B cell (primary cell): ENCODE measurements around the gene ITGB3. TPM values are rescaled to one million over a fixed set of nuclear protein-coding genes. Genes with fewer than 3 reads are reported as not detected.
A peak's percentile ranks its signal among the peaks of the same experiment; 100 is the strongest.

Experiments
- ATAC-seq: fragments of 200-7000 bp; cut with Tn5 transposase; one replicate; pipeline ENCODE4 v1.10.0; 2021; ENCODE audit warnings: low read depth, mild to moderate bottlenecking, moderate number of reproducible peaks, moderate library complexity
- CTCF ChIA-PET: fragments of 350-600 bp; sonication (Branson Sonifier 250); formaldehyde crosslinking; loops from one replicate; lab custom pipeline; 2021; ENCODE audit warnings: antibody characterized with exemption, inconsistent platforms; lab: Charles Lee
- POLR2A ChIA-PET: fragments of 350-600 bp; sonication (Branson Sonifier 250); formaldehyde crosslinking; loops from one replicate; lab custom pipeline; 2021; ENCODE audit warnings: antibody characterized with exemption; lab: Charles Lee
- DNase-seq: peaks from one replicate; pipeline ENCODE4 v3.0.0; 2013
- H2AFZ ChIP-seq: 2 replicates; pipeline ENCODE4 v1.6.1; 2012; ENCODE audit warnings: mild to moderate bottlenecking, low read depth, low read length; ENCODE audit not compliant: insufficient read depth, poor library complexity, severe bottlenecking
- H3K27ac ChIP-seq, 2 donors: 1 replicate in 1 of 2; 2 replicates in 1 of 2; pipeline ENCODE4 v1.5.1; 2012 to 2013; ENCODE audit warnings: low read length in 2 of 2, mild to moderate bottlenecking in 2 of 2, moderate library complexity in 1 of 2
- H3K27me3 ChIP-seq, 4 experiments: fragments of 200-600 bp in 1 of 4; sonication (generic) in 1 of 4; replicated peaks in 1 of 4; 1 replicate in 2 of 4; 2 replicates in 2 of 4; pipeline versions ENCODE4 v1.6.1 to v1.7.0; 2013 to 2016; ENCODE audit warnings: low read length in 3 of 4, mild to moderate bottlenecking in 2 of 4, mixed read lengths in 1 of 4, moderate library complexity in 1 of 4; ENCODE audit not compliant: insufficient read depth in 4 of 4, control insufficient read depth in 3 of 4; ENCODE audit errors: control extremely low read depth in 1 of 4
- H3K36me3 ChIP-seq, 2 experiments: replicated peaks in 1 of 2; 1 replicate in 1 of 2; 2 replicates in 1 of 2; pipeline versions ENCODE4 v1.6.1 to v1.7.1; 2013; ENCODE audit warnings: low read length in 1 of 2; ENCODE audit not compliant: insufficient read depth in 2 of 2, control insufficient read depth in 1 of 2; ENCODE audit errors: control extremely low read depth in 1 of 2, extremely low read depth in 1 of 2
- H3K4me1 ChIP-seq, 2 donors: fragments of 200-600 bp in 1 of 2; sonication (generic) in 1 of 2; 1 replicate in 1 of 2; 2 replicates in 1 of 2; pipeline versions ENCODE4 v1.5.1 to v1.6.1; 2013 to 2017; ENCODE audit warnings: low read length in 2 of 2; ENCODE audit not compliant: control insufficient read depth in 2 of 2, insufficient read depth in 2 of 2
- H3K4me2 ChIP-seq: replicated peaks from 2 replicates; pipeline ENCODE3; 2012; ENCODE audit warnings: mild to moderate bottlenecking, low read depth, low read length; ENCODE audit not compliant: poor library complexity, severe bottlenecking
- H3K4me3 ChIP-seq, 5 experiments: fragments of 200-600 bp in 1 of 5; sonication (generic) in 1 of 5; 1 replicate in 3 of 5; 2 replicates in 2 of 5; pipeline versions ENCODE4 v1.5.1 to v1.7.0; 2011 to 2016; ENCODE audit warnings: low read length in 4 of 5, mild to moderate bottlenecking in 4 of 5, low read depth in 2 of 5, control low read depth in 1 of 5, moderate library complexity in 1 of 5; ENCODE audit not compliant: insufficient read depth in 1 of 5; ENCODE audit errors: control extremely low read depth in 1 of 5, extremely low read depth in 1 of 5
- H3K79me2 ChIP-seq: fragments of 200-600 bp; sonication (generic); one replicate; pipeline ENCODE4 v1.6.0; 2016; ENCODE audit warnings: low read length; ENCODE audit not compliant: control insufficient read depth, insufficient read depth
- H3K9ac ChIP-seq: fragments of 200-600 bp; sonication (generic); 2 replicates; pipeline ENCODE4 v1.6.1; 2017; ENCODE audit warnings: mild to moderate bottlenecking, low read length, moderate library complexity
- H3K9me3 ChIP-seq, 3 donors: one replicate each; pipeline versions ENCODE4 v1.6.1 to v1.7.1; 2013; ENCODE audit warnings: low read length in 2 of 3; ENCODE audit not compliant: control insufficient read depth in 2 of 3, insufficient read depth in 1 of 3; ENCODE audit errors: control extremely low read depth in 1 of 3
- H4K20me1 ChIP-seq: 2 replicates; pipeline ENCODE4 v1.6.0; 2012; ENCODE audit warnings: mild to moderate bottlenecking, low read length; ENCODE audit not compliant: insufficient read depth, control insufficient read depth, poor library complexity, severe bottlenecking
- H3K27ac Mint-ChIP-seq: one replicate; pipeline ENCODE4 v1.8.0; 2021; ENCODE audit warnings: mixed read lengths
- H3K27me3 Mint-ChIP-seq: one replicate; pipeline ENCODE4 v1.8.0; 2021; ENCODE audit warnings: mixed read lengths
- H3K4me1 Mint-ChIP-seq: one replicate; pipeline ENCODE4 v1.8.0; 2021; ENCODE audit warnings: mixed read lengths
- H3K4me3 Mint-ChIP-seq: one replicate; pipeline ENCODE4 v1.8.0; 2021; ENCODE audit warnings: mixed read lengths
- H3K9me3 Mint-ChIP-seq: one replicate; pipeline ENCODE4 v1.8.0; 2022; ENCODE audit warnings: mixed read lengths; ENCODE audit not compliant: insufficient read depth
- EZH2 ChIP-seq: IDR thresholded peaks from 2 replicates; pipeline ENCODE4 v1.6.1; 2012; ENCODE audit warnings: borderline replicate concordance, low read depth, mild to moderate bottlenecking, moderate library complexity, low read length; ENCODE audit not compliant: insufficient read depth, poor library complexity, severe bottlenecking
- WGBS: methylation state at CpG from one replicate; pipeline ENCODE4 v1.1.5; 2013; ENCODE audit warnings: missing lambda C conversion rate; ENCODE audit not compliant: insufficient coverage; 5-methylcytosine and 5-hydroxymethylcytosine counted together
- intact Hi-C: fragments of 100-400 bp; cut with micrococcal nuclease; formaldehyde crosslinking; loops from one replicate; pipeline ENCODE4 v1.10.0; 2022
- polyA plus RNA-seq: library from polyadenylated mRNA; depleted of rRNA; stranded (reverse); fragments of >200 nt; gene quantifications from 2 replicates; pipeline ENCODE4 v1.2.3, GENCODE V29; 2012
- total RNA-seq, 2 donors: library from RNA; stranded (reverse); fragments of 120-200 nt in 1 of 2; gene quantifications; 1 replicate in 1 of 2; 2 replicates in 1 of 2; pipeline versions ENCODE4 v1.2.3 to v1.2.4, GENCODE V29; 2013 to 2022
- TF ChIP-seq, protein P1 (sequence below): fragments of 200-600 bp; IDR thresholded peaks from one replicate; pipeline ENCODE4 v1.8.0; 2022; ENCODE audit warnings: antibody characterized with exemption, mild to moderate bottlenecking

ITGB3 gene
- total and polyA plus RNA-seq, 2 donors (not counting 1 experiment from before 2014, with no cell fraction given) = 0.07 to 11.4 TPM

DNA sequence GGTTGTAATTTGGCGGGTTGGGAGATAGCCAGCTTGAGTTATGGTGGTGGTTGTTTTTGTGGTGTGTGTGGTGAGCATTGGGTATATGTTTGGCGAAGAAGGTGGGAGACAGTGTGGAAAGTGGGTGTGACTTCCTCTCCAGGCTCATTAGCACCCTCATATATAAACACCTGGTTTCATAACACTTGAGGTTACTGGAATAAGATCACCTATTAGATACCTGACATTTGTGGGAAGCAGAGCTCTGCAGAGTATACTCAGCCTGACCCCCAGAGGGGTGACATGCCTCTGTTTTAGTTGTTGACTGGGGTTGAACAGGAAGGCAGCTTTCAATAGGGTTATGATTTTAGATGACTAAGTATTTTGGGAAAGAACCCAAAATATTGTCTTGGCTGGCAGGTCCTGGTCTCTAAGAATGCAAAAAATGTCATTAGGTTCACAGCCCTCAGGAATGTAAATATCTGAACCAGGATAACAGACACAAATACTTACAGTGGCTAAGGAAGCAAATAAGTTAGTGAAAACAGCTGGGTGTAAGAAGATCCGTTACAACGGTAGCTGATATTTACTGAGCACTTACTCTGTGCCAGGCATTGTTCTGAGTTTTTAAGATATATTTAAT, 51.8 kb downstream of the ITGB3 start:
- no peaks in the 10 kb centered on the region for H3K36me3 ChIP-seq
- Mint-ChIP-seq H3K27me3 (no peaks in the 10 kb centered on the region), H3K4me3 (no peak overlapping the region), H3K27ac (no peak overlapping the region), H3K9me3 (peaks cover 5% of the 10 kb centered on the region), H3K4me1 (peaks cover 12% of the 10 kb centered on the region)
- no peak overlapping the region for H3K4me3 ChIP-seq
- no peak overlapping the region for H2AFZ ChIP-seq
- no peaks in the 10 kb centered on the region for H4K20me1 ChIP-seq
- no peak overlapping the region for H3K9ac ChIP-seq
- intact Hi-C loops = no loop called here
- WGBS = no CpG with 5 or more reads among the region's 4 CpGs
- peak overlapping the region; percentile 17 for H3K4me2 ChIP-seq
- H3K4me1 ChIP-seq = peaks cover 6% of the 10 kb centered on the region in 2 donors
- H3K27me3 ChIP-seq = no peaks in the 10 kb centered on the region
- ChIA-PET CTCF (interaction anchor here (1.3 to 2.1 kb wide), 2 partner anchors 10 to 18 kb away, joined by 4 to 10 read pairs; no protein-coding TSS in a partner anchor), POLR2A (no interaction called here)
- H3K9me3 ChIP-seq = peaks cover 0 to 8% (median 5%) of the 10 kb centered on the region in 3 donors
- H3K79me2 ChIP-seq = no peaks in the 10 kb centered on the region
- no peak for TF ChIP-seq EZH2
- TF ChIP-seq, protein P1, sequence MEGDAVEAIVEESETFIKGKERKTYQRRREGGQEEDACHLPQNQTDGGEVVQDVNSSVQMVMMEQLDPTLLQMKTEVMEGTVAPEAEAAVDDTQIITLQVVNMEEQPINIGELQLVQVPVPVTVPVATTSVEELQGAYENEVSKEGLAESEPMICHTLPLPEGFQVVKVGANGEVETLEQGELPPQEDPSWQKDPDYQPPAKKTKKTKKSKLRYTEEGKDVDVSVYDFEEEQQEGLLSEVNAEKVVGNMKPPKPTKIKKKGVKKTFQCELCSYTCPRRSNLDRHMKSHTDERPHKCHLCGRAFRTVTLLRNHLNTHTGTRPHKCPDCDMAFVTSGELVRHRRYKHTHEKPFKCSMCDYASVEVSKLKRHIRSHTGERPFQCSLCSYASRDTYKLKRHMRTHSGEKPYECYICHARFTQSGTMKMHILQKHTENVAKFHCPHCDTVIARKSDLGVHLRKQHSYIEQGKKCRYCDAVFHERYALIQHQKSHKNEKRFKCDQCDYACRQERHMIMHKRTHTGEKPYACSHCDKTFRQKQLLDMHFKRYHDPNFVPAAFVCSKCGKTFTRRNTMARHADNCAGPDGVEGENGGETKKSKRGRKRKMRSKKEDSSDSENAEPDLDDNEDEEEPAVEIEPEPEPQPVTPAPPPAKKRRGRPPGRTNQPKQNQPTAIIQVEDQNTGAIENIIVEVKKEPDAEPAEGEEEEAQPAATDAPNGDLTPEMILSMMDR = no peak
- no peak overlapping the region for H3K27ac ChIP-seq
- DNase-seq = no peak
- no peak for ATAC-seq

DNA sequence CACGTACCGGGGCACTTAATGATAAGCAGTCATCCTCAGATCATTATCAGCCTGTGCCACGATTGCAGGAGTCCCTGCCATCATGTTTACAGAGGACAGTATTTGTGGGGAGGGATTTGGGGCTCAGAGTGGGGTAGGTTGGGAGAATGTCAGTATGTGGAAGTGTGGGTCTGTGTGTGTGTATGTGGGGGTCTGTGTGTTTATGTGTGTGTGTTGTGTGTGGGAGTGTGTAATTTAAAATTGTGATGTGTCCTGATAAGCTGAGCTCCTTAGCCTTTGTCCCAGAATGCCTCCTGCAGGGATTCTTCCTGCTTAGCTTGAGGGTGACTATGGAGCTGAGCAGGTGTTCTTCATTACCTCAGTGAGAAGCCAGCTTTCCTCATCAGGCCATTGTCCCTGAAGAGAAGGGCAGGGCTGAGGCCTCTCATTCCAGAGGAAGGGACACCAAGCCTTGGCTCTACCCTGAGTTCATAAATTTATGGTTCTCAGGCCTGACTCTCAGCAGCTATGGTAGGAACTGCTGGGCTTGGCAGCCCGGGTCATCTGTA, 56.6 kb downstream of the ITGB3 start:
- Histone ChIP-seq H3K27me3 (no peaks in the 10 kb centered on the region), H3K4me3 (no peak overlapping the region), H3K36me3 (no peaks in the 10 kb centered on the region), H3K9ac (no peak overlapping the region), H3K27ac (no peak overlapping the region), H4K20me1 (no peaks in the 10 kb centered on the region), H3K9me3 (no peaks in the 10 kb centered on the region), H3K79me2 (no peaks in the 10 kb centered on the region), H3K4me1 (peaks cover 1 to 2% of the 10 kb centered on the region in 2 donors), H2AFZ (no peak overlapping the region), H3K4me2 (no peak overlapping the region)
- no peak for DNase-seq
- Mint-ChIP-seq H3K27ac (no peak overlapping the region), H3K4me1 (peaks cover 4% of the 10 kb centered on the region), H3K9me3 (no peaks in the 10 kb centered on the region), H3K27me3 (no peaks in the 10 kb centered on the region), H3K4me3 (no peak overlapping the region)
- ChIA-PET CTCF (interaction anchor here (0.9 to 7.7 kb wide), 2 partner anchors 79 to 84 kb away, joined by 3 to 226 read pairs; no protein-coding TSS in a partner anchor), POLR2A (interaction anchor here (0.6 kb wide), 1 partner anchor 129 kb away, joined by 7 read pairs; no protein-coding TSS in a partner anchor)
- TF ChIP-seq, protein P1 = no peak
- no peak for TF ChIP-seq EZH2
- no peak for ATAC-seq
- 85% methylated on average over 2 of the region's 4 CpGs for WGBS
- intact Hi-C loops = no loop called here
